Stimulated activated CD4-positive, alpha-beta T cell treated with anti-CD3 and anti-CD28 coated beads, Interleukin-1b, Interleukin-23, amount 100 ng/mL, for 1 hour (primary cell): ENCODE results near the gene SRRM3.
A peak's percentile ranks its signal among the peaks of the same experiment; 100 is the strongest.
"Not testable (repeated sequence)": the region's sequence is repeated elsewhere in the genome, so short reads cannot be mapped to it uniquely, and the experiment has no call there.

Experiments
- DNase-seq, 2 donors: peaks; one replicate each; pipeline ENCODE4 v3.0.0-alpha.2; 2020; ENCODE audit warnings: low read depth in 2 of 2

SRRM3 gene

GRCh38 chr7:76291351-76292212 lies 89.9 kb downstream of the SRRM3 start:
- DNase-seq: peak; percentile 75 to 87

- no peak for DNase-seq
These were observed 90.5 kb downstream of the SRRM3 start for GRCh38 chr7:76292213-76292573.

DNA sequence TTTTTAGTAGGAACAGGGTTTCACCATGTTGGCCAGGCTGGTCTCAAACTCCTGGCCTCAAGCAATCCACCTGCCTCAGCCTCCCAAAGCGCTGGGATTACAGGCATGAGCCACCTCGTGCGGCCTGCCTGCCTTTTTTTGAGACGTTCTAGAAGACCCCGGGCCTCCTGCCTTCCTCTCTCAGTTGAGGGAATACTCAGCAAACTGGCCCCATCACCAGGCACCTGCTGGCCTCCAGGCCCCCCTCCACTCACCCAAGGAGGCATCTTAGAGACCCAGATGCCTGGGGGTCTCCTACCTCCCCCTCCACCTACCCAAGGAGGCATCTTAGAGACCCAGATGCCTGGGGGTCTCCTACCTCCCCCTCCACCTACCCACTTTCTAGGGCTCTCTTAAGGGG lies 91.2 kb downstream of the SRRM3 start:
- not testable (repeated sequence) for DNase-seq

GRCh38 chr7:76293407-76293901 lies 91.8 kb downstream of the SRRM3 start:
- DNase-seq: no peak

- no peak for DNase-seq
These were observed 92.8 kb downstream of the SRRM3 start for GRCh38 chr7:76294344-76295024.

GRCh38 chr7:76296743-76297740 lies 95.3 kb downstream of the SRRM3 start:
- DNase-seq: no peak

GRCh38 chr7:76300166-76300731 lies 98.6 kb downstream of the SRRM3 start:
- DNase-seq: no peak

- no peak for DNase-seq
These were observed 99.3 kb downstream of the SRRM3 start for GRCh38 chr7:76301000-76301399.

- peak in 1 of 2 donors; percentile 22 for DNase-seq
These were observed 100.9 kb downstream of the SRRM3 start, which contains the start of gene HSPB1 for GRCh38 chr7:76302347-76303201. Gene HSPB1, plus strand, starts transcription at chr7:76302673. Its CDS starts 40 bp downstream, at chr7:76302713.

DNA sequence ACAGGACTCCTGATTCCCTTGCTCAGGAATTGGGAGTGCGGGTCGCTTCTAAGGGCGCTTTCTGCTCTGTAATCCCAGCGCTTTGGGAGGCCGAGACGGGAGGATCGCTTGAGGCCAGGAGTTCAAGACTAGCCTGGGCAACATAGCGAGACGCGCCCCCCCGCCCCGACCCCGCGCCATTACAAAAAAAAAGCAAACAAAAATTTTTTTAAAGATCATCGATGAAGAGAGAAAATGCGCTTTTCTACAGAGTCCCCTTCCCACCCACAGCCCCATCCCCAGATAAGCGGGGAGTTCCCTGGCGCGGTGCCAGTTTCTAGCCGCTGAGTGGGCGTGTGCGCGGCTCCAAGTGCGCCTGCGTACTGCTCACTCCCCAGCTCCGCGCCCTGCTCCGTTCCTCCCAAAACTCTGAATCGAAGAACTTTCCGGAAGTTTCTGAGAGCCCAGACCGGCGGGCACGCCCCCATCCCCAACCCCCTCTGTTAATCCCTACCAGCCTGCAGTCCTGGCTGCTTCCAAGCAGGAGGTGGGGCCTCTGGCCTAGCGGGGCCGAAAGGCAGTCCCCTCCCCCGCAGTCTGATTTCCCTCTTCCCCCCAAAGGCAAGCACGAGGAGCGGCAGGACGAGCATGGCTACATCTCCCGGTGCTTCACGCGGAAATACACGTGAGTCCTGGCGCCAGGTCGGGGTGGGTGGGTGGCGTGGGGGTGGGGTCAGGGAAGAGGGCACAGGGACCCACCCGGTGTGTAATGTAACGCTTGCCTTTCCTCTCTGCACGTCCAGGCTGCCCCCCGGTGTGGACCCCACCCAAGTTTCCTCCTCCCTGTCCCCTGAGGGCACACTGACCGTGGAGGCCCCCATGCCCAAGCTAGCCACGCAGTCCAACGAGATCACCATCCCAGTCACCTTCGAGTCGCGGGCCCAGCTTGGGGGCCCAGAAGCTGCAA lies 101.8 kb downstream of the SRRM3 start:
- peak; percentile 62 to 73 for DNase-seq

- no peak for DNase-seq
These were observed 103.2 kb downstream of the SRRM3 start for GRCh38 chr7:76304888-76305375.

DNA sequence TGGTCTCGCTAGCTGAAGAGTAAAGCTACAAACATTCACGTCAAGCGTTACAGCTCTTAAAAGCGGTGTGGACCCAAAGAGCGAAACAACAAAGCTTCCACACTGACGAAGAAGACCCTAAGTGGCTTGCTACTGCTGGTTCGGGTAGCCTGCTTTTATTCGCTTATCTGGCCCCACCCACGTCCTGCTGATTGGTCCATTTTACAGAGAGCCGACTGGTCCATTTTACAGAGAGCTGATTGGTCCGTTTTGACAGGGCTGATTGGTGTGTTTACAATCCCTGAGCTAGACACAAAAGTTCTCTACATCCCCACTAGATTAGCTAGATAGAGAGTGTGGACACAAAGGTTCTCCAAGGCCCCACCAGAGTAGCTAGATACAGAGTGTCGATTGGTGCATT lies 107.2 kb downstream of the SRRM3 start:
- not testable (repeated sequence) for DNase-seq

DNA sequence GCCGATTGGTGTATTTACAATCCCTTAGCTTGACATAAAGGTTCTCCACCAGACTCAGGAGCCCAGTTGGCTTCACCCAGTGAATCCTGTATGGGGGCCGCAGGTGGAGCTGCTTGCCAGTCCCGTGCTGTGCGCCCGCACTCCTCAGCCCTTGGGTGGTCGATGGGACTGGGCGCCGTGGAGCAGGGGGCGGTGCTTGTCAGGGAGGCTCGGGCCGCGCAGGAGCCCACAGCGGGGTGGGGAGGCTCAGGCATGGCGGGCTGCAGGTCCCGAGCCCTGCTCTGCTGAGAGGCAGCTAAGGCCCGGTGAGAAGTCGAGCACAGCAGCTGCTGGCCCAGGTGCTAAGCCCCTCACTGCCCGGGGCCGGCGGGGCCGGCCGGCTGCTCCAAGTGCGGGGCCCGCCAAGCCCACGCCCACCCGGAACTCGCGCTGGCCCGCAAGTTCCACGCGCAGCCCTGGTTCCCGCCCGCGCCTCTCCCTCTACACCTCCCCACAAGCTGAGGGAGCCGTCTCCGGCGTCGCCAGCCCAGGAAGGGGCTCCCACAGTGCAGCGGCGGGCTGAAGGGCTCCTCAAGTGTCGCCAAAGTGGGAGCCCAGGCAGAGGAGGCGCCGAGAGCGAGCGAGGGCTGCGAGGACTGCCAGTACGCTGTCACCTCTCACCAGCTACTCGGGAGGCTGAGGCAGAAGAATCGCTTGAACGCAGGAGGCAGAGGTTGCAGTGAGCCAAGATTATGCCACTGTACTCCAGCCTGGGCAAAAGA lies 107.8 kb downstream of the SRRM3 start:
- DNase-seq: not testable (repeated sequence)

DNA sequence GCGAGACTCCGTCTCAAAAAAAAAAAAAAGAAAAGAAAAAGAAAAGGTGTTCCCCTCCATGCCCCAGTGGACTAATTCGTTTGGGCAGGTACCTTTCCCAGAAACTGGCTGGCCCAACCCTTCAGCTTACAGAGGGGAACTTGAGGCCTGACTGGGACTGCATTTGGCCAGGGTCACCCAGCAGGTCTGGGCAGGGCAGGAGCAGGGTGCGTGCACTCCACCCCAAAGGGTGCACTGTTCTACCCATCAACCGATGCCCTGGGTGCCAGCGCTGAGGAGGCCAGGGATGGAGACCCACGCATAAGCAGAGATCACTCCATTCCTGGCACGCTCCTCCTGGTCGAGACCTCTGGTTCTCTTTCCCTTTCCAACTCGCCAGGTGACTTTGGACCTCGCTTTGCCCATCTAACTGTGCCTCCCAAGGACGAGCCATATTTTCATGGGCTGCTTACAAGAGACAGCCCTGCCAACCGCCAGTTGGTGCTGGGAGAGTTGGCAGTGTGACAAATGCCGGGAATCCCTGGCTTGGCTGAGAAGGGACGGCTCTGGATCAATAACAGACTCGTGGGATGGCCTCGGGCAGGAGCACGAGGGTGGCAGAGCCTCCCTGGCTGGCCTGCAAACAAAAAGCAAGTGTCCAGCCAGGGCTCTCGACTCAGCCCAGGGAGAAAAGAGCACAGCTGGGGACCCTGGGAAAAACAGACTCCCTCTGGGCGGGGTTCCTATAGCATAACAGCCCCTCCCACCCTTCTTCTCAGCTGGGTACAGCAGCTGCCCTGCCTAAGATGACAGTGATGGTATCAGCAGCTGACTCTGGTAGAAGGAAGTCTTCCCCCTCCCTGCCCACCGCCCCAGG lies 108.6 kb downstream of the SRRM3 start:
- DNase-seq: no peak

DNA sequence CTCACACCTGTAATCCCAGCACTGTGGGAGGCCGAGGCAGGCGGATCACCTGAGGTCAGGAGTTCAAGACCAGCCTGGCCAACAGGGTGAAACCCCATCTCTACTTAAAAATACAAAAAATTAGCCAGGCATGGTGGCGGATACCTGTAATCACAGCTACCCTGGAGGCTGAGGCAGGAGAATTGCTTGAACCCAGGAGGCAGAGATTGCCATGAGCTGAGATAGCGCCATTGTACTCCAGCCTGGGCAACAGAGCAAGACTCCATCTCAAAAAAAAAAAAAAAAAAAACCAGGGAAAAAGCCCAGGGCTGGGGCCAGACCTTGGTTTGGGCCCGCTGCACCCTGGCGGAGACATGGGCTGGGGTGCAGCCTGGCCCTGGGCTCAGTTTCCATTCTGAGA lies 110.1 kb downstream of the SRRM3 start:
- not testable (repeated sequence) for DNase-seq

DNA sequence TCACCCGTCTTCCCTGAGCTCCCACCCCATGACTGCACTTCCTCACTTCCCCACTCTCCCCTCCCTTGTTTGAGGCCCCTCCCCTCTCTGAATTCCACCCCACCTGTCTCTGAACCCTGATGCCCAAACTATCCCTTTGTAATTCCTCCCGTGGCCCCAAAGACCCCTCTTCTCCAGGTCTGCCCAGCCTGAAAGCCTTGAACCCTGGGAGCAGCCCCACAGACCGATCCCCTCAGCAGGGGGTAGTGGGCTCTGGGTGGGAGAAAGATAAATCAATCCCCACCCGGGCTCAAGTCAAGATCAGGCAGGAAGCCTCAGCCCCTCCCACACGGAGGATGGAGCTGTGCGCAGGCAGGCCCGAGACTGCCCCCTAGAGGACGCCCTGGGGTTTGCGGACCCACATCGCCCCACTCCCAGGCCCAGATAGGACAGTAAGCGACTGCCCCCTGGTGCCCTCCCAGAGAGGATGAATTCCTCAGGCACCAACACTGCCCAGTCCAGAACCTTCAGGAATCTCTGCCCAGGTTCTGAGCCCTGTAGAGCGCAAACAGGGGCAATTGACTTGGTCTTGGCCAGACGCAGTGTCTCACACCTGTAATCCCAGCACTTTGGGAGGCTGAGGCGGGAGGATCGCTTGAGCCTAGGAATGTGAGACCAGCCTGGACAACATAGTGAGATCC lies 112.5 kb downstream of the SRRM3 start:
- peak; percentile 94 to 99 for DNase-seq

DNA sequence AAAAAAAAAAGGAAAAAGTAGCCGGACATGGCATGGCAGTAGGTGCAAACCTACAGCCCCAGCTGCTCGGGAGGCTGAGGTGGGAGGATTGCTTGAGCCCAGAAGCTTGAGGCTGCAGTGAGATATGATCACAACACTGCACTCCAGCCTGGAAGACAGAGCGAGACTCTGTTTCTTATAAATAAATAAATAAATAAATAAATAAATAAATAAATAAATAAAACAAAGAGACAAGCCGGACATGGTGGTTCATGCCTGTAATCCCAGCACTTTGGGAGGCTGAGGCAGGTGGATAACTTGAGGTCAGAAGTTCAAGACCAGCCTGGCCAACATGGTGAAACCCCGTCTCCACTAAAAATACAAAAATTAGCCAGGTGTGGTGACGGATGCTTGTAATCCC lies 113.0 kb downstream of the SRRM3 start:
- not testable (repeated sequence) for DNase-seq
